CD4-positive, alpha-beta T cell treated with Interleukin-6 at 100 ng/mL for 8 hours (primary cell): ENCODE data around the gene CRNN.
A peak's percentile ranks its signal among the peaks of the same experiment; 100 is the strongest.

Experiments used
- DNase-seq: peaks from one replicate; pipeline ENCODE4 v3.0.0-alpha.2; 2020; ENCODE audit warnings: mixed read lengths, low spot score

CRNN gene

DNA sequence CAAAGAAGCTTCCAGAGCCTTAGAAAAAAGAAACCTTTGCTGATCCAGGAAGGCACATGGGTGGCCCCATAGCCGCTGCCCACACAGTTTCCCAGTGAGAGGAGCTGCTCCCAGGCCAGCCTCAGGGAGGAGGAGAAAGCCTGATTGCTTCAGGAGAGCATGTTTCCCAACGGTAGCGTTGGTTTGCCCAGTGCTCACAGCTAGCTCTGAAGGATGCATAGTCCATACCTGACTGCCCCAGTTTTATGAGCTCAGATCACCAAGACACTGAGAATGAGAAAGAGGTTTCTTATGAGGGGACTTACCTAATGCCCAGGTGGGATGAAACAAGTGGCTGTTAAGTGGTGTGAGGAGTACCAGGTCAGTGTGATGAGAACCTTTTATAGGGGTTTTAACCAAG lies at the start of gene CRNN:
TSS of gene CRNN (minus strand) at position 355 of the 400 bp plus-strand sequence. CDS start 2,030 bp downstream, outside the sequence.
- DNase-seq, result no peak

DNA sequence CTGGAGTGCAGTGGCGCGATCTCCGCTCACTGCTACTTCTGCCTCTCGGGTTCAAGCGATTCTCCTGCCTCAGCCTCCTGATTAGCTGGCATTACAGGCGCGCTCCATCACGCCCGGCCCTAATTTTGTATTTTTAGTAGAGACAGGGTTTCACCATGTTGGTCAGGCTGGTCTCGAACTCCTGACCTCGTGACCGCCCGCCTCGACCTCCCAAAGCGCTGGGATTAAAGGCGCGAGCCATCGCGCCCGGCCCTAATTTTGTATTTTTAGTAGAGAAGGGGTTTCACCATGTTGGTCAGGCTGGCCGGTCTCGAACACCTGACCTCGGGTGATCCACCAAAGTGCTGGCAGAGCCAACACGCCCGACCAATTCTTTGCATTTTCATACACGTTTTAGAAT lies 48.6 kb upstream of the CRNN start:
- no peak for DNase-seq

DNA sequence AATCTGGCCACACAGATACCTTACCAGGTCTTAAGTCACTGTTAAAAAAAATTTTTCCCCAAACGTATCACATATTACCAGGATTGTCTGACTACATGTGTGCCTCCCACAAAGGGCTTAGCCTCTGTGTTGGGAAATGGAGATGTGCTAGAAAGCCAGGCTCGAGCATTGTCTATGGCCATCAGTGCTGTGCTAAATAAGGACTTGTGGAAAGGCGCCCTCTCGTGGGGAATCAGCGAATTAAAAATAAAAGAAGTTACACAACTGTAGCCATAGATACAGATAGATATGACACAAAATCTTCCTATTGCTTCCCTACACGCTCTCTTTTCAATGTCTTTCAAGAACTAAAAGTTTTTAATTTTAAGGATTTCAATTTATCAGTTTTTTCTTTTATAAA lies 47.5 kb upstream of the CRNN start:
- DNase-seq, result peak; percentile 53

DNA sequence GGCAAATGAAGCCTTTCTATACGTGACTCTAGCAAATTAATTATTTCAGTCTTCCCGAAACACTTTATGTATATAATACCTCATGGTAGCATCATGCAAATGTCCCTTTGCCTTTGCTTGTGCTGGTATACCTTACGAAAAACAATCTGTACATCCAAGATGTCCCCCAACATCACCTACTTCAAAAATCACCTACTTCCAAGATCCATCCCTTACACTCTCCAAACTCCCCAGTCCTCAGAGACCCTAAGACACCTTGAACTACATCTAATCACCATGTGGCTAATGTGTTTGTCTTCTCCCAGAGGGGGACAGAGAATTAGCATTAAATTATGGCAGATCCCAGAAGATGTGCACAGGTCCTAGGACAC lies 46.5 kb upstream of the CRNN start:
- no peak for DNase-seq

DNA sequence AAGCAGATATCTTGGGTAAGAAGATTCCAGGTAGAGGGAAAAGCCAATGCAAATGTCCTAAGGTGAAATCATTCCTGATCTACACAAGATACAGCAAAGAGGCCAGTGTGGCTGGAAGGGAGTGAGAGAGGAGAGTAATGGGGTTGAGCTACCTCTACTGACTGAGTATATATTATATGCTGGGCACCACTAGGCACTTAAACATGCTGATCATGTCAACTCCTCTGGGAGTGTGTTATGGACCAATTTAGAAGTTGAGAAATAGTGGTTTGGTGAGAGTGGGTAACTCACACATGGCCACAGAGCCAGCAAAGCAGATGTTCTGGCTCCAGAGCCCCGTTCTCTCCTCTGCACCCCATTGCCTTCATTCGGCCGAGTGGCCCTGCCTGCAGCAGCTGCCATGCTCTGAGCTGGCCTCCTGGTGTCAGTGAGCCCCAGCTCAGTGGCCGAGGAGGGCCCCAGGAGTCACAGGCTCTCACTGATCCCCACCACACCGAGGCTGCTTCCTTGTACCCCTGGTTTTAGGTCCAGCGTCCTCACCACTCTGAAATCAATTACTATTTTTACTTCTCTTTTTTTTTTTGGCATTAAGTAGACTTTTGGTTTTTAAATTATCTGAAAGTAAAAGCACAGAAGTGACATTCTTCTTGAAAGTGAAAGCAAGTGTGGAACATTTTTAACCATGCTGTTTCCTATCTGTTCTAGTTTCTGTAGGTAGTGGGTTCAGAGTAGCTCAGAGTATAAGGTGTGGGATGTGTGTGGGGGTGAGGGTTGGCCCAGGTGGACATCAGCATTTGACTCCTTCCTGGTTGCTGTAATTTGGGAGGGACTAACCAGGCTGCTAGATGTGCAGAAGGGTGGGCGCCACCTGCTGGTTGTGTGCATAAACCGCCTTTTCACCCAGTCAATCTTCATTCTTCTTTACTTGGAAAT lies 45.8 kb upstream of the CRNN start:
- peak; percentile 75 for DNase-seq

DNA sequence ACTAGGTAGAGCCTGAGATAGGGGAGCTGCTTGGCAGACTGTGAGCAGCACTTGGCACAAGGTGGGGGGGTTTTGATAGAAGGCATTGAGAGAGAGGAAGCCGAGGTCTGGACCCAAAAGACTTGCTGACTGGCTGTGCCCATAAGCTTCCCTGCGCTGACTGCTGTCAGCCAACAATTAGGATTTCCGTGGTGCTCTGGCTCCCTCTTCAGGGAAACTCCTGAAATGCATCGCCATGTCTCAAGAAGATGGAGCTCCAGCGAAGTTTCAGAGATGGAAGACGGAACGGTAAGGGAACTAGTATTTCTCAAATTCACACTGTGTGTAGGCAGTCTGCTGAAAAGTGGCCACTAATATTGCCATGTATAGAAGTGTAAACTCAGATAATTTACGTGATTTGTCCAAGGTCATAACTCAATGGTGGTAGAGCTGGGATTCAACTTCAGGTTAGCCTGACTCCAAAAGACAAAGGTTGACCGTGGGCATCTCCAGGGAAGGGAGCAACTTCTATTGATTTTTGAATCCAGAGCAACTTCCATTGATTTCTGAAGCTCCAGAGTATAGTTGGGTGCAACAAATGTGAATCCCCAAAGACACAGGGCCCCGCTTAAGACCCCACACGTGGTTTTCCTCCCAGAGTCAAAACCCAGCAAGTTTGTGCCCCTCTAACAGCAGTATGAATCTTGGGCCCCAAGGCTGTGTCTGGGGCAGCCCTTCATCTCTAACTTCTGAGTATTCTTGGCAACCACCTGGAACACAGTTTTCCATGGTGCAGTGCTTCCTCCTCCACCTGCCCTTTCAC lies 44.5 kb upstream of the CRNN start:
- DNase-seq, result peak; percentile 75

DNA sequence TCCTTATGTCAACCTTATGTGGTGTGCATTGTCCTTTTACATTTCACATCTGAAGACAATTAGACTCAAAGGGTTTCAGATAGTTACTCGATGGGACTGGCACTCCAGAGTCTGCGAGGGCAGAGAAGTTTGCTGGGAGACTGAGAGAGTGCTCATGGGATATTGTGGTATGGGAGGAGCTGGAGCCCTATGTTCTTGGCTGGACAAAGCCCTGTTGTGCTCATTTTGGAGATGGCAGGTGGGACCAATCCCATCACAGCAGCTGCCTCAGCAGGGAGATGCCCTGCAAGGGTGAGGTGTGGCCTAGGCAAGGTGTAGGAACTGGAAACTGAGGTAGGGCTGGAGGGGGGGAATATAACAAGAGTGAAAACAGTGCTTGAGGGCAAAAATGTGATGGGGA lies 43.5 kb upstream of the CRNN start:
- no peak for DNase-seq

DNA sequence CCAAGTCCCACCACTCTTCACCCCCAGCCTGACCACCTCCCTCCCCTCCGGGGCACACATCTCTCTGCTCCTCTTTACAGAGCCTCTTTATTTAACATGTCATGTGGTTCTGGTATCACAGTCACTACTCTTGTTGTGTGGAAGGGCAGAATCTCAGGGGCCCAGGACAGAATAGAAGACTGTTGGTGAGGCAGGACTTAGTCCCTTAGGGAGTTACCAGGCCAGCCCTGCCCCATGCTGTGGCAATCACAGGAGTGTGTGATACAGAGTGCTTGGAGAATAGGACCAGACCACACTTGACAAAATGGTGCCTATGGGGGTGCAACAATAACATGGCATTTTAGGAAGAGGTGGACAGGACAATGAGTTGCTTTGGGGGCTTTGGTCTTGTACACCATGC lies 43.0 kb upstream of the CRNN start:
- DNase-seq, result no peak

DNA sequence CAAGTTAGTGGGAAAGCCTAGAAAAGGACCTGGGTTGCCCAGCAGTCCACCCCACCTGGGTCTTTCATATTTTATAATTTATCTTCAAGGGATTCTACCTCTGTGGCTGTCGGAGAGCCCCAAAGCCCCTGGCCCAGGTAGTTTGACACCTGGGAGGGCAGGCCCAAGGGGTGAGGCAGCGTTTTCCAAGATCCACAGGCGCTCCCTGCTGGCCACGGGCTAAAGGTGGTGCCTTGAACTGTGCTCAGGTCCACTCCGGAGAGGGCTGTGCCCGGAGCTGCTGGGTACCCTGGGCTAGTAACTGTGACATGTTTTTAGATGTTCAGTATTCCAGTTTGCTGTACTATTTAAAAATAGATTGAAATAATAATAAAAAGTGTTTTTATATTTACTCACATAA lies 37.2 kb upstream of the CRNN start:
- no peak for DNase-seq

DNA sequence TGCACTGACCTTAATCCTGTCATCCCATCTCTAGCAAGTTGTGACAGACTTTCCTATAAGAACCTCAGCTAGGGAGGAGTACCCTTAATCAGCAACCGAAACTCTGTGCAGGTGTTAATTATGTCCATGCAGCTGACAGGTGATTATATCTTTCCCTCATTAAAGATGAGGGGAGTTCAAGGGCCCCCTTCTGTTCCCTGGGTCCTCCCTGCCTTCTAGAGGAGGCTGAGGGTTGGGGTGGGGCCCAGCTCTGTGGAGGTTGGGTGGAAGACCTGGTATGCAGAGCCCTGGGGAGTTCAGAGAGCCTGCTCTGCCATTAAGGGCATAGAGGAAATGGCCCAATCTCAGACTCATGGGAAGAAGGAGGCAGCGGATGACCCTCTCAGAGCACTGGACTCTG lies 35.6 kb upstream of the CRNN start:
- no peak for DNase-seq

DNA sequence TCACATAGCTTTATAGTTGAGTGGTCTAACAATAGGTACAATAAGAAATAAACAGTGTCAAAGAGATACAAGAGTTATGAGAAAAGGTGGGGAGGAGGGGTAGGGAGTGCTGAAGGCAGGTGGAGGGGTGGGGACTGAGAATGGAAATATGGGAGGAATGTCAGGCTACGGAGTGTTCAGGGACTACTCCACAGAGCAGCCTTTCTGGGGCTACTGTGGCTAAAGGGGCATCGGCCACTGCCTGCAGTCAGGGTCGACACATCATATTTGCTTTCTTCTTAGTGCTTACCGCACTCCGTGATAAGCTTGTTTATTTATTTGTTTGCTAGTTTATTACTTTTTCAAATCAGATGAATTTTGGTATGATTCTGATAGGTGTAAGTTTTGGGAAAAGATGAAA lies 34.4 kb upstream of the CRNN start:
- no peak for DNase-seq

DNA sequence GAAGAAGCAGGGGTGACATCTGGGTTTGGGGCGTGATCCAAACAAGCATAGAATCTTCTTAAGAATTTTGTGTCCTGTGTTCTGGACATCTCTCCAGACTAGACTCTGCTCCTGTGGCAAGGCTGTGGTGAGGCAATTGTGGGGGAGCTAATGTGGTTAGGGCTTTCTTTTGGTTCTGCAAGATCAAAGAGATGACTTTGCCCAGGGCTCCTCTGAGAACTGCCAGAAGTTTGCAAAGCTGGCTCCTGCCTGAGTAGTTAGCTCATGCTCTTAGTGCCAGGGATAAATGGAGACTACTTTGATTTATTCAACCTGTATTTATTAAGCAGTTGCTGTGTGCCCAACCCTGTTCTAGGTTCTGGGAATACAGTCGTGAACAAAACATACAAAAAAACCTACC lies 34.0 kb upstream of the CRNN start:
- no peak for DNase-seq

DNA sequence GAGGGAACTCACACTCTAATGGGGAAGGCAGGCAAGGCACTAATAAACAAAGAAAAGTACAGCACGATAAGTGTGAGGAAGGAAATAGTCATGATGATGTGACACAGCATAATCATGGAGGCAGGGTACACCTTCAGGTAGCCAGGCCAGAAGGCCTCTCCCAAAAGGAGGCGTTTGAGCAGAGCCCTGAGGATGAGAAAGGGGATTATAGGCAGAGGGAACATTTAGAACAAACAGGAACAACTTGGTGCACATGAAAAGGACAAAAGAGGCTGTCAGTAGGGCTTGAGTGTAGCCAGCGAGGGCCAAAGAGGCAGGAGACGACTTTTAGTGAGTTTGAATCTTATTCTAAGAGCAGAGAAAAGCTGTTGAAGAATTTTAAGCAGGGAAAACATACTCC lies 33.4 kb upstream of the CRNN start:
- DNase-seq, result no peak

DNA sequence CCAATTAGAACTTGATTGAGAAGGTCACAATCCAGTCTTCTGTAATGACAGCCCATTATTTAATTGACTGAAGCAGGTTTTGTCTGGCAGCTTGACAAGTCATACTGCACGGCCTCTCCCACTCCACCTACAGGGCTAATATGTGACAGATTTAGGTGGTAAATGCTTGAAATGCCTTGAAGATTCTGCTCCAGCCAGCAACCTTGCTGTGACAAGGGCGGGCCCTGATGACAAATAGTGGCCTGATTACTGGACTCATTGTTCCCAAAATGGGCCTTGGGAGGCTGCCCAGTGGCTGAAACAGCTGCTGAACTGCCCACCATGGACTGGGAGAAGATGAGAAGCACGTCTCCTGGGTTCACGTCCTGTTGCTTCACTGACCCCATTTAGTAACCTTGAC lies 30.0 kb upstream of the CRNN start:
- no peak for DNase-seq

DNA sequence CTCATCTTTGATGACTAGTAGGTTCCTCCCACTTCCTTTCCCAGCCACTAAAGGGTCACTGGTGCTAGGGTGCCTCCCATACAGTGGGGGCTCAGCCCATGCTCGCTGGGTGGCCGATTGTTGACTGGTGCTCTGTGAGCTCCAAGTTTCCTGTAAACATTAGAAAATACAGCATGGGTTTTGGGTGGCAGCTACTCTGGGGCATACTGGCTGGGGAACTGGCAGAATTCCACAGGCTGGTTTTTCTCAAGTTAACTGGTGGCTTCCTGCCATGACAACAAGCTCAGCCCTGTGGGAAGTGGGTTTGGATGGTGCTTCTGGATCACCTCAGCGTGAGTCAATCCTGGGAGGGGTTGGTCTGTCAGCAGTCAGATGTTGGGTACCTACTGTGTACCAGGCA lies 28.7 kb upstream of the CRNN start:
- no peak for DNase-seq

DNA sequence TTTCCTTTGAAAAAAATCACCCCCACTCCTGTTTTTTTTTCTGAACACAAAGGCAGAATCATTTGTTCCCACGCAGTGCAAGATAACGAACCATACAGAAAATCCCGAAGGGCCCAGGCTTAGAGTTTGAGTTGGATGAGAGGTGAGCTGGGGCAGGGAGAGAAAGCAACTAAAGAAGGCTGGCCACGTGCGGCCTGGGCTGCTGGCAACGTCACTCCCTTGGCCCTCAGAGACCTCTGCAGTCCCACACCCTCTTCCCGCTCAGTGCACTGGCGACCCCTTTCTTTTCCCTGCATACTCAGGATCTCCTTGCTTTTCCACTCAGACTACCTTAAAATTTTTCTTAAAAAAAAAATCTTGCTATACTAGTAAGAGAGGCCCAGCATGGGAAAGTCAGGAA lies 28.2 kb upstream of the CRNN start:
- no peak for DNase-seq

DNA sequence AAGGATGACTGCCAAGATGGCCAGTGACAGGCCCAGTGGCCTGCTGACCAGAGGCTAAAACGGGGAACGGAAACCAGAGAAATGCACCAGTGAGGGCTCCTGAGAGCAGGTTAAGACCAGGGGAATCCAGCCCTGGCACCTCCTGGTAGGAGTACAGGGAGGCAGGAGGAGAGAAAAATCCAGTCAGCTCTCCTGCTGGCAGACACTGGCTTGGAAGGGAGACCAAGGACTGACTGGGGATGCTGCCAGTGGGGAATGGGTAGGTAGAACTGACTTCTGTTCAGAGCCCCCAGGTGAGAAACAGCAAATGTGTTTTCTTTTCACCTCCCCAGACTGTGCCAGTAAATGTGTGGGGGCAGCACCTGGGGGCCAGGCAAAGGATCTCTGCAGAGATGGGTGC lies 27.7 kb upstream of the CRNN start:
- no peak for DNase-seq

DNA sequence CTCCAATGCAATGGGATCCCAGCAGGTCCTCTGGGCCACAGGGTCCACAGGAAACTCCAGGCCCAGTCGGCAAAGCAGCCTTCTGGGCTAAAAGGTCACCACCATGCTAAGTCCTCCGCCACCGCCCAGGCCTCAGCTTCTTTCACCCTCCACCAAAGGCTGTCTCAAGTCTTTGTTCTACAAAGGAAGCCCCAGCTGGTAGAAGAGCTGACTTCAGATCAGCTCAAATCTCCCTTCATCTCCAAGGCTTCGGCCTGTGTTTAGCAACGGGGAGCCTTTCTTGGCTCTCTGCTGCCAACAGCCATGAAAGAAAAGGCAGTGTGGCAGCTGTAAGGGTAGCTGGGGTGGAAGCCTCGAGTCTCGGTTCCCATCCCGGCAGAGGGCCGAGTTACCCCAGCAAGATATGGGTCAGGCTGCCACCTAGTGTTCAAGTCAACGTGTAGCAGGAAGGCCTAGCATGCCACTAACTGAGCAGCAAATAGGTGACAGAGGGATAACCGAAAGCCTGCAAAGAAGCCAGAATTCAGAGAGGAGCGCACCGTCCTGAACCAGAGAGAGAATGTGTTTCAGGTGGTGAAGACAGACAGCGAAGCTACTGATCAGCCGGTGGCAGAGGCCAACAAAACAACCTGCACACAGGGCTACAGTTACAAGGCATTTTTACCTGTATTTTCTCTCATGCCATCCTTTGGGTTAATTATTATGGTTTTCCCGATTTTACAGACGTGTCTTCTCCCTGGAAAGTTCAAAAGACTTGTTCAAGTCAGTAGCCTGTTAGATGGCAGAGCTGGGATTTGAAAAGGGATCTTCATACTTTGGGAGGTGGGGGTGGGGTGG lies 26.8 kb upstream of the CRNN start:
- peak; percentile 71 for DNase-seq

DNA sequence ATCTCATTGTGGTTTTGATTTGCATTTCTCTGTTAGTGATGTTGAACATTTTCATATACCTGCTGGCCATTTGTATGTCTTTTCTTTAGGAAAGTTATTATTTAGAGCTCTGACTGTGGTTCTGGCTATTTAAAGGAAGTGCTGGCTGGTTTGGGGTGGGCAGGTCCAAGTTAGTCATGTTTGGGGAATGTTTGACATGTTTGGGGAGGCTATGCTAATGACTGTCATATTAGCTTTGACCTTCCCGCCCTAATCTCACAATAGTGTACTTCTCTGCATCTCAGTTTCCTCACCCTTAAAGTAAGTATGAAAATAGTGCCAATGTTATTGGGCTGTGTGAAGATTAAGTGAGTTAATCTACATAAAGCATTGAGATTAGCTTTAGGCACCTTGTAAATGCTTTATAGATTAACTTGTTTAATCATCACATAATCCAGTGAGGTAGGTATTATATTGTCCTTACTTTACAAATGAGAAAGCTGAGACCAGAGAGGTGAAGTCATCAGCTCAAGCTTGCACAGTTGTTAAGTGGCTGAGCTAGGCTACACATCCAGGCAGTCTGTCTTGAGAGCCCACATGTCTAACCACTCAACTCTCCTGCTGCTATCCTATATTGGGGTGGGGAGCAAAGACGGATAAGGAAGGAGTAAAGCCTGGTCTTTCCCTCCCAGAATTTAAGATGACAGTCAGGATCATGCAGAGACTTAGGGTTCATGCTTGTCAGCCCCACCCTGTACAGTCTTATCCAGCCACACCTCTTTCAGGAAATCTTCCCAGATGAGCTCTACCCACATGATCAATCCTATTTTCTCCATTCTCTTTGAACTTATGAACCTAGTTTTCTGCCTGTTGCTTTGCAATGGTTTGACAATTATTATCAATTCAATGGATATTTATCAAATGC lies 22.8 kb upstream of the CRNN start:
- DNase-seq, result no peak

DNA sequence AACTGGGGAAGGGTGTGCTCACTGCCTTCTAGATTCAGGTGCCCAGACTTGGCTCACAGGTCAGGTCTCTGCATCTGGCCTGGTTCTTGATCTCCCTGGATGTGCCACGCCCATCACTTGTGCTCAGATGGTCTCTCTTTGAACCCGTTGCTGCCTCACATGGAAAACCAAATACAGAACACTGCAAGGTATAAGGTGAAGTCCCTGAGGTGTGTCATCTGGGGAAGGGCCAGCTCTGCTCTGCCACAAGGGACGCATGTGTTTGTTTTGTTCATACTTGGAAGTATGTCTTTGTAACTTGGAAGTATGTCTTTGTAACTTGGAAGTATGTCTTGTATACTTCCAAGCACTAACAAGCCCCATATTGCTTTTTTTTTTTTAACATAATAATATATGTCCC lies 13.4 kb upstream of the CRNN start:
- DNase-seq, result no peak

DNA sequence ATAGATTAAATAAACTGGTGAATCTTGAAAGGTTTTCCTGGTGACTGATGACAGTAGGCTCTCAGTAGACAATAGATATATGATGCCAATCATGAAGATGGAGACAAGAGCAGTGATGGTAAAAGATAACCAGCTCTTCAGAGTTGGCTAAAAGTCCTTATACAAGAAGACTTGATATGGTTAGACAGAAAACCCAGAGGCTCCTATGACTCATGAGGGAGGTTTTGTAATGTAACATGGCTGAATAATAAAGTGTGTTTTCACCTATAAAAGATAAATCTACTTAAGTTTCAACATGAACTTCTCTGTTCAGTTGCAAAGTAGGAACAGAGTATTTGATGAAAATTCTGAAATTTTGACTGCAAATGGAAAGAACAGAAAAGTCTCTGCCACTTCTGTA lies 12.7 kb upstream of the CRNN start:
- no peak for DNase-seq
